SK-N-MC (cell line): ENCODE results near the gene INO80B.
"Not testable (repeated sequence)": the region's sequence is repeated elsewhere in the genome, so short reads cannot be mapped to it uniquely, and the experiment has no call there.

Source experiments
- DNase-seq: peaks from one replicate; pipeline ENCODE4 v3.0.0-alpha.2; 2011; ENCODE audit warnings: low read depth, low spot score
- H3K27ac ChIP-seq: fragments of 200-600 bp; sonication (generic); 2 replicates; pipeline ENCODE4 v1.5.1; 2016; ENCODE audit warnings: mixed run types
- H3K36me3 ChIP-seq: fragments of 200-600 bp; sonication (generic); 2 replicates; pipeline ENCODE4 v1.6.1; 2017; ENCODE audit warnings: antibody characterized with exemption, low read length, mixed read lengths; ENCODE audit not compliant: insufficient read depth
- H3K4me3 ChIP-seq: fragments of 200-600 bp; sonication (generic); 2 replicates; pipeline ENCODE4 v1.5.1; 2016
- H3K9ac ChIP-seq: fragments of 200-600 bp; sonication (generic); 2 replicates; pipeline ENCODE4 v1.8.0; 2017; ENCODE audit warnings: mixed run types, mixed read lengths; ENCODE audit not compliant: insufficient read length
- H3K9me3 ChIP-seq: fragments of 200-600 bp; sonication (generic); 2 replicates; pipeline ENCODE4 v1.6.1; 2017; ENCODE audit warnings: low read depth, mild to moderate bottlenecking, antibody characterized with exemption, low read length, moderate library complexity, mixed read lengths
- EZH2 ChIP-seq: fragments of 200-600 bp; sonication (generic); IDR thresholded peaks from one replicate; pipeline ENCODE4 v1.6.1; 2017; ENCODE audit warnings: antibody characterized with exemption
- FOXP2 ChIP-seq: optimal IDR thresholded peaks from 2 replicates; pipeline ENCODE3; 2011; ENCODE audit warnings: mild to moderate bottlenecking, moderate library complexity; ENCODE audit not compliant: insufficient read depth; ENCODE audit errors: extremely low read length, control extremely low read depth
- POLR2AphosphoS5 ChIP-seq: IDR thresholded peaks from 2 replicates; pipeline ENCODE4 v1.6.1; 2012; ENCODE audit warnings: mild to moderate bottlenecking, low read depth, low read length, borderline replicate concordance

INO80B gene

DNA sequence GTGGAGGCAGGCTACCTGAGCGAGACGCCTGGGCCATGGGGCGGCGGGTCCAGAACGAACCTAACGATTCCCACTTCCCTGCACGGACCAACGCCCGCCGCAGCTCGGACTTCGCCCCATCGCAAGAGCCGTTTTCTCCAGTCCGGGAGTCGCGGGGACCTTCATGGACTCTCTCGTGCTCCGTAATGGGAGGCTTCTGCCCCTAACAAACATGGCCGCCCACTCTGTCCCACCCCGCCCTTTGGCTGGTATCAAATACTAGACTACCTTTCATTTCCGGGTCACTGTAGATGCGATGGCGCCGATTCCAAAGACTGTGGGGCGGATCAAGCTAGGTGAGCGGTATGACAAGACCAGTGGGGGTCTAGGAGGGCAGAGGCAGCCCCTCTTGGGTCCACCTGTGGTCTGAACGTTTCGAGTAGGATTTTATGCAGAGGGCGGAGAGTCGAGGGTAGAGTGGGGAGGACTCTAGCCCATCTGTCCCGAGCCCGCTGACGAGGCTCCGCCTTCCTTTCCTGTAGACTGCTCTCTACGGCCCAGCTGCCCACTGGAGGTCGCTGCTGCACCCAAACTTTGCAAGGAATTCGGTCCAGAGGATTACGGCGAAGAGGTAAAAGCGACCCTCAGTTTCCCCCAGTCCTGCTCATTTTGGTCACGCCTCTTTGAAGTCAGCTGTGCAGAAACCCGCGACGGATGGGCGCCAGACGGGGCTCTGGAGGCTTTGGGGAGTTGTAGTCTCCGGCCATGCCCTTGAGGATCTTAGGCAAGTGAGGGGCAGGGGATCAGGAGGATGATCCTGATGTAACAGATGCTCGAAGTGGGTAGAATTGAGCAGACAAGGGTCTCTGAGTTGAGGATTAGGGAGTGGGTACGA, 28.2 kb downstream of the INO80B start, which contains the start of the genes CCDC142 and TTC31:
Gene CCDC142, minus strand, starts transcription at position 198 of the 874 bp plus-strand sequence. Its CDS starts 161 bp downstream, at position 37.
Gene TTC31, plus strand, starts transcription at position 281 of the 874 bp plus-strand sequence. Its CDS starts 15 bp downstream, at position 296.
- peak; percentile 85 for DNase-seq

DNA sequence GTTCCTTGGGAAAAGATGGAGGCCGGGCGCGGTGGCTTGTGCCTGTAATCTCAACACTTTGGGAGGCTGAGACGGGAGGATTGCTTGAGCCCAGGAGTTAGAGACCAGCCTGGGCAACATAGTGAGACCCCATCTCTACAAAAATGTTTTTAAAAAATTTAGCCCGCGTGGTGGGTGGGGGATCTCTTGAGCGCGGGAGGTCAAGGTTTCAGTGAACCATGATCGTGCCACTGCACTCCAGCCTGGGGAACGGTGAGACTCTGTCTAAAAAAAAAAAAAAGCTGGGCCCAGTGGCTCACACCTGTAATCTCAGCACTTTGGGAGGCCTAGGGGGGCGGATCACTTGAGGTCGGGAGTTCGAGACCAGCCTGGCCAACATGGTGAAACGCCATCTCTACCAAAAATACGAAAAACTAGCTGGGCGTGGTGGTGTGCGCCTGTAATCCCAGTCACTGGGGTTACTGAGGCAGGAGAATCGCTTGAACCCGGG, 28.8 kb downstream of the INO80B start:
- H3K9me3 ChIP-seq, H3K36me3 ChIP-seq, H3K27ac ChIP-seq, DNase-seq: not testable (repeated sequence)
- Histone ChIP-seq H3K9ac (peak overlapping the region; percentile 82), H3K4me3 (peak overlapping the region; percentile 90)

More for the DNA sequence above, 28.2 kb downstream of the INO80B start, which contains the start of the genes CCDC142 and TTC31:
- H3K27ac ChIP-seq = 0 out of 2 replicates have a peak within 1 kb of the TSS, but pooled peaks have one; percentile 40
- peak within 1 kb of the TSS; percentile 82 for H3K9ac ChIP-seq
- H3K9me3 ChIP-seq = no peaks in the 10 kb centered on the region
- peaks cover 5% of the 10 kb centered on the region; the same call in 1 of the 2 replicates for H3K36me3 ChIP-seq
- peak within 1 kb of the TSS; percentile 90 for H3K4me3 ChIP-seq
- TF ChIP-seq FOXP2 = no peak
- TF ChIP-seq POLR2AphosphoS5 = peak; percentile 77; the same call in 1 of the 2 replicates
- no peak for TF ChIP-seq EZH2

DNA sequence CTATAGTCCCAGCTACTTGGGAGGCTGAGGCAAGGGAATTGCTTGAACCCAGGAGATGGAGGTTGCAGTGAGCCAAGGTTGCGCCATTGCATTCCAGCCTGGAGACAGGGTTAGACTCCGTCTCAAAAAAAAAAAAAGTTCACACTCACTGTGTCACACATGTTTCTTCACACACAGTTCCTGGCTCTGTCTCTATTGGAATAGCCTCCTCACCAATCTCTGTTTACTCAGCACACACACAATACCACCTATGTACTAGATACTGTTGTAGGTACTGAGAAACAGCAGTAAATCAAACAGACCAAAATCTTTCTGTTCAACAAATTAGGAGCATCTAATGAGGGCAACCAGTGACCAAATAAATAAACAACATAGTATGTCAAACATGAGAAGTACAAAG, 31.3 kb downstream of the INO80B start:
- no peak overlapping the region for H3K4me3 ChIP-seq
- peaks cover 4% of the 10 kb centered on the region; the same call in 1 of the 2 replicates for H3K36me3 ChIP-seq
- no peak overlapping the region for H3K27ac ChIP-seq
- no peak overlapping the region for H3K9ac ChIP-seq
- H3K9me3 ChIP-seq = no peaks in the 10 kb centered on the region
- no peak for TF ChIP-seq EZH2
- no peak for DNase-seq

DNA sequence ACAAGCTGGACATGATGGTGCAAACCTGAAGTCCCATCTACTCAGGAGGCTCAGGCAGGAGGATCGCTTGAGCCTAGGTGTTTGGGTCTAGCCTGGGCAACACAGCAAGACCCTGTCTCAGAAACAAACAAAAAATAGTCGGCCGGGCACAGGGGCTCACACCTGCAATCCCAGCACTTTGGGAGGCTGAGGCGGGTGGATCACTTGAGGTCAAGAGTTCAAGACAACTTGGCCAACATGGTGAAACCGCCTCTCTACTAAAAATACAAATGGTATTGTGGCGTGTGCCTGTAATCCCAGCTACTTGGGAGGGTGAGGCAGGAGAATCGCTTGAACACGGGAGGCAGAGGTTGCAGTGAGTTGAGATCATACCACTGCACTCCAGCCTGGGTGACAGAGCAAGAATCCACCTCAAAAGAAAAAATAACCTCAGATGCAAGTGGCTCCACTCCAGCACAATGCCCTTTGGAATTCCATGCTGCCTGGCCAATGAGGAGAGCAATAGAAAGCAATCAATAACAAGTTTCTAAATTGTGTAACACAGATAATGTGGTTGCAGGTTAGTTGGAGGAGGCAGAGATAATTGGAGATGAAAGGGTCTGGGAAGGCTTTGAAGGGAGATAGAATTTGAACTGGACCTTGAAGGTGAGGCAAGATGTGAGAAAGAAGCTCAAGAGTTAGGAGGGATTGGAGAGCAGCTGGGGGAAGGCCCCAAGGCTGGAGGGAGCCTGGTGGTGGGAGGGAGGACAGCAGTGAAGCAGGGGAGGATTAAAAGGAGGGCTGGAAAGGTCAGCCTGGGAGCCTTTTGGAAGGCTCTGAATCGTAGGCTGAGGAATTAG, 34.0 kb downstream of the INO80B start:
- H3K27ac ChIP-seq = no peak overlapping the region
- no peak overlapping the region for H3K4me3 ChIP-seq
- DNase-seq = no peak
- H3K36me3 ChIP-seq = peaks cover 14% of the 10 kb centered on the region; the same call in 1 of the 2 replicates
- TF ChIP-seq FOXP2 = no peak
- TF ChIP-seq EZH2 = no peak
- TF ChIP-seq POLR2AphosphoS5 = no peak
- no peak overlapping the region for H3K9ac ChIP-seq
- H3K9me3 ChIP-seq = no peaks in the 10 kb centered on the region

DNA sequence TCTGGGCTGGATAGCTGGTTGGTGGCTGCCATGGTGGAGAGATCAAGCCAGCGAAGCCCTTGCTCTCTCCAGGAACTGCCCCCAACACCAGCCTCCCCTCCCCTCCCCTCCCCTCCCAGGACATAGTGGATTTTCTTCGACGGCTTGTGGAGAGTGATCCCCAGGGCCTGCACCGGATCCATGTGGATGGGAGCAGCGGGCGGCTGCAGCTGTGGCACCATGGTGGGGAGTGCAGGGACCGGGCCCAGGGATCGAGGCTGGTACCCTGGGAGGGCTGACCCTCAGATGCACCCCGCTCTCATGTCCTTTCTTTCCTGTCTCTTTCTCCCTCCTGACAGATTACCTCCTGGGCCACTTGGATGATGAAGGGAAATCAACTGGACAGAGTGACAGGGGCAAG, 35.0 kb downstream of the INO80B start:
- Histone ChIP-seq H3K9me3 (no peaks in the 10 kb centered on the region), H3K9ac (no peak overlapping the region), H3K4me3 (no peak overlapping the region), H3K27ac (no peak overlapping the region), H3K36me3 (peaks cover 14% of the 10 kb centered on the region; the same call in 1 of the 2 replicates)
- TF ChIP-seq EZH2 (no peak), POLR2AphosphoS5 (no peak), FOXP2 (no peak)
- DNase-seq = no peak

DNA sequence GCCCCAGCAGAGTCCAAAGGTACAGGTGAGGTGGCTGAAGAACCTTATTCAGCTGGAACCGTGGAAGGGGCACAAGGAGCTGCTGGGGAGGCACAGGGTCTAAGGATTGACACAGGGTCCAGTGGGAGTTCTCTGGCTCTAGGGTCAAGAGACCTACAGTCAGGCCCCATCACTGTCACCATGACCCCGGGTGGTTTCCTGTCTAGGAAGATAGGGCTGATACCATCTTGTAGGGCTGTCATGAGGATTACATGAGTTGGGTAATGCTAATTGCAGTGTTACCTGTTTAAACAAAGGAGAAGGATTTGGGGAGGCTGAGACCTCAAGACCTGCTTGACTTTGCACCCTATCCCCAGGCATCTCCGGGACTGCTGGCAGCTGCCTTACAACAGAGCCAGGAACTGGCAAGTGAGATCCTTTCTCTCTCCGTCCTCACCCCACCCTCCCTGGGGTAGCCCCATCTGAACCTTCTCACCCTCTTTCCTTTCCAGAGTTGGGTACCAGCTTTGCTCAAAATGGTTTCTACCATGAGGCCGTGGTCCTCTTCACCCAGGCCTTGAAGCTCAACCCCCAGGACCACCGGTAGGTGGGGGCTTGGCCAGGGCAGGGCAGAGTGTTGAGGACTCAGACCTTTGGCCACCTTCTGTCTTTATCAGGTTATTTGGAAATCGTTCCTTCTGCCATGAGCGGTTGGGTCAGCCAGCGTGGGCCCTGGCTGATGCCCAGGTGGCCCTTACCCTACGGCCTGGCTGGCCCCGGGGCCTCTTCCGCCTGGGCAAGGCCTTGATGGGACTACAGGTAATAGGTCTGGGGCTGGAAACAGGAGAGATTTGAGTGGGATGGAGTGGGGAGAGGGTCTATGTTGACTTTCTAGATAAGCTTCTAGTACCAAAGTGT, 37.0 kb downstream of the INO80B start:
- DNase-seq = no peak
- Histone ChIP-seq H3K27ac (no peak overlapping the region), H3K36me3 (peaks cover 14% of the 10 kb centered on the region; the same call in 1 of the 2 replicates), H3K9me3 (no peaks in the 10 kb centered on the region), H3K9ac (no peak overlapping the region), H3K4me3 (no peak overlapping the region)
- TF ChIP-seq POLR2AphosphoS5 (no peak), FOXP2 (no peak), EZH2 (no peak)

DNA sequence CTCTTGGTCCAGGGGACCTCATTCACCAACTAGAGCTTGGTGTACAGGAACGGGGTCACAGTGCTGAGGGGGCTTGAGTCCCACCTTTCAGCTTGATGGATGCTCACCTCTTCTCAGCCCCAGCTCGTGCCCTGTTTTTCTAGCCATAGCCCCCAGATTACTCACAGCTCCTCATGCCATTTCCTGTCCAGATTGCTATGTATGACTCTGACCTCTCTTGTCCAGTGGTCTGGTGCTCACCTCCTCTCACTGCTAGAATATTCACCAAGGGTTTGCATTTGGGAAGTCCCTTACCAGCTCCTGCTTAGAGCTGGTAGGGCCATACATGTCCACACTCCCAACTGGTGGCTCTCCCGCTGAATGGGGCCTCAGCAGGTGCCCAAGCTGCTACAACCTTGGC, 38.7 kb downstream of the INO80B start:
- Histone ChIP-seq H3K27ac (no peak overlapping the region), H3K9ac (no peak overlapping the region), H3K36me3 (peaks cover 14% of the 10 kb centered on the region; the same call in 1 of the 2 replicates), H3K4me3 (no peak overlapping the region), H3K9me3 (no peaks in the 10 kb centered on the region)
- TF ChIP-seq EZH2 = no peak
- no peak for TF ChIP-seq FOXP2
- no peak for TF ChIP-seq POLR2AphosphoS5
- DNase-seq = no peak
